Amniotic stem cell (primary cell): Measurements from ENCODE around the gene SLC16A13.

Experiments
- DNase-seq: peaks from one replicate; lab custom pipeline; 2025; lab: John Stamatoyannopoulos, UW

Gene SLC16A13

DNA sequence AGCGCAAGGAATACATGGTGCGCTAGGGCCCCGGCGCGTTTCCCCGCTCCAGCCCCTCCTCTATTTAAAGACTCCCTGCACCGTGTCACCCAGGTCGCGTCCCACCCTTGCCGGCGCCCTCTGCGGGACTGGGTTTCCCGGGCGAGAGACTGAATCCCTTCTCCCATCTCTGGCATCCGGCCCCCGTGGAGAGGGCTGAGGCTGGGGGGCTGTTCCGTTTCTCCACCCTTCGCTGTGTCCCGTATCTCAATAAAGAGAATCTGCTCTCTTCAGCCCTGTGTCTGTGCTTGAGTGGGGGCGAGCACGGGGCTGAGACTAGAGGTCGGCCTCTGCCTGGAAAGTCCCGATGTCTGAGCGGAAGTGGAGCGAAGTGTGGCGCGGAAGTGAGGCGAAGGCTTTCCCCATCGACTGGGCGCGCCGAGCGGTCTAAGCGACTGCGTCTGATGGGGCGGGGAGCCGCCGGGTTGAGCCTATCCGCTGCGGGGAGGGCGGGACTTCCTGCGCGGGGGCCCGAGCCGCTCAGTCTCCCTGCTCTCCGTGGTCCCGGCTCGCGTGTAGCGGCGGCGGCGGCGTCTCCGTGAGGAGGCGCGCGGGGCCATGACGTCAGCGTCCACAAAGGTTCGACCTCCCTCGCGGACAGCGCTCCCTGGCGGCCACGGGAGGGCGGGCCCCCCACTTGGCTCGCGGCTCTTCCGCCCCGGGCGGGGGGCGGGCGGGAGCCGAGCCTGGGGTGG, 21.4 kb upstream of the SLC16A13 start:
- peak; percentile 95 for DNase-seq

DNA sequence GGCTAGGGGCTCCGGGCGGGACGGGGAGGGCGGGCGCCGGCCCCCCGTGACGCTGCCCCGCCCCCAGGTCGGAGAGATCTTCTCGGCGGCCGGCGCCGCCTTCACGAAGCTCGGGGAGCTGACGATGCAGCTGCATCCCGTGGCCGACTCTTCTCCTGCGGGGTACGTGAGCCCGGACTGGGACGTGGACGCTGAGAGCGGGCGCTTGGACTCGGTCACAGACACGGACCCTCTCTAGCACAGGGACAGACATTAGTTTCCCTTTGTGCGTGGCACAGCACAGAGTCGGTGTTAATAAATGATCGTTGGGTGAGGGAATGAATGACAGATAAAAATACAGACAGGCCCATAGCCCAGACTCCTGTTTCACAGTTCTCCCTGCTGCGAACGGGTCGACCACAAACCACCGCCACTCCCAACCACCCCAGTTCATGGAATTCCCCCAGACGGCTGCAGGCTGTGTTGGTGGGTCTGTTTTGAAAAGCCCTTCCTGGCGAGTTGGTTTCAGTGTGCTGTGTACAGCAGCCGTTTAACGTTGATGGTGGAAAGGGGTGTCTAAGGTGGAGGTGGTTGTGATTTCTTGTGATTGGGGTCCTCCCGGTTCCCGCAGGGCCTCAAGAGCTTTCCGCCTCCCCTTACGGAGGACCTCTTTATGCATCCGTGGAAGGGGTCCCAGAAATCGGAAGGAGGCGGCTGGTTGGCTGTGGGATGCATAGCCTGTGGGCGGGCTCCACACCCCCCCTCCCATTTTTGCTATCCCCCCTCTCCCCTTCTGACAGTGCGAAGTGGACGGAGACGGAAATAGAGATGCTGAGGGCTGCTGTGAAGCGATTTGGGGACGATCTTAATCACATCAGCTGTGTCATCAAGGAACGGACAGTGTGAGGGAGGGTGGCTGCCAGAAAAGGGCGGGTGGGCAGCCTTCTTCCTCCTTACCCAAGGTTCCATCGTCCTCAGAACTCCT, 20.5 kb upstream of the SLC16A13 start:
- DNase-seq, result peak; percentile 17

DNA sequence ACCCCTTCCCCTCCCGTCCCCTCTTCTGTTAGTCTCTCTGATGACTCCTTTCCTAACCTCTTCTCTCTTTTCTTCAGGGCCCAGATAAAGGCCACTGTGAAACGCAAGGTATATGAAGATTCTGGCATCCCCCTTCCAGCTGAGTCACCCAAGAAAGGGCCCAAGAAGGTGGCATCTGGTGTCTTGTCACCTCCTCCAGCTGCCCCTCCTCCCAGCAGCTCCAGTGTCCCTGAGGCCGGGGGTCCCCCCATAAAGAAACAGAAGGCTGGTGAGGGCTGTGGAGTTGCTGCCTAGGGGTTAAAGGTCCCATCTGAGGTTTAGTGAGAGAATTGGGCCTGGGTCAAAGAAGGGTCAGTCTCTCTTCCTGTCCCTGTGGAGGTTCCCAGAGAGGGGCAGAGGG, 19.4 kb upstream of the SLC16A13 start:
- no peak for DNase-seq

GRCh38 chr17:7016886-7017826, 18.7 kb upstream of the SLC16A13 start:
- DNase-seq, result no peak

- no peak for DNase-seq
Observed at GRCh38 chr17:7017827-7018200, 18.0 kb upstream of the SLC16A13 start.

- DNase-seq, result no peak
Observed at GRCh38 chr17:7018331-7018964, 17.4 kb upstream of the SLC16A13 start.

DNA sequence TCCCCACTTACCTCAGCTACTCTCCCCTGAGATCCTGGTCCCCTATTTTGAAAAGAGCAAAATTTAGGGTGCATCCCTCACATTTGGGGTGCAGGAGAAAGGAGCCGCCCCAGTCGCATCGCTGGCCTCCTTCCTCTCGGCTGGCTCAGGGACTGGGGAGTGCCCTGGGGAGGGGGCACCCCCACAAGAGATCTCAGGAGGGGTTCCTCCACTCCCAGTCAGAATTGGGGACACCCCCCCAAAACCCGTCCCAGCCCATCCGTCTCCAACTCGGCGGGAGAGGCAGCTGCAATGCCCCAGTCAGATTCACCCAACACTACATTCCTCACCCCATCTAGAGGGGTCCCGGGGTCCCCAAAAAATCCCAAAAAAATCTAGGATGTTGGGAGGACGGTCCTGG, 16.4 kb upstream of the SLC16A13 start:
- DNase-seq, result no peak

GRCh38 chr17:7019839-7020519, 15.8 kb upstream of the SLC16A13 start:
- DNase-seq, result no peak

DNA sequence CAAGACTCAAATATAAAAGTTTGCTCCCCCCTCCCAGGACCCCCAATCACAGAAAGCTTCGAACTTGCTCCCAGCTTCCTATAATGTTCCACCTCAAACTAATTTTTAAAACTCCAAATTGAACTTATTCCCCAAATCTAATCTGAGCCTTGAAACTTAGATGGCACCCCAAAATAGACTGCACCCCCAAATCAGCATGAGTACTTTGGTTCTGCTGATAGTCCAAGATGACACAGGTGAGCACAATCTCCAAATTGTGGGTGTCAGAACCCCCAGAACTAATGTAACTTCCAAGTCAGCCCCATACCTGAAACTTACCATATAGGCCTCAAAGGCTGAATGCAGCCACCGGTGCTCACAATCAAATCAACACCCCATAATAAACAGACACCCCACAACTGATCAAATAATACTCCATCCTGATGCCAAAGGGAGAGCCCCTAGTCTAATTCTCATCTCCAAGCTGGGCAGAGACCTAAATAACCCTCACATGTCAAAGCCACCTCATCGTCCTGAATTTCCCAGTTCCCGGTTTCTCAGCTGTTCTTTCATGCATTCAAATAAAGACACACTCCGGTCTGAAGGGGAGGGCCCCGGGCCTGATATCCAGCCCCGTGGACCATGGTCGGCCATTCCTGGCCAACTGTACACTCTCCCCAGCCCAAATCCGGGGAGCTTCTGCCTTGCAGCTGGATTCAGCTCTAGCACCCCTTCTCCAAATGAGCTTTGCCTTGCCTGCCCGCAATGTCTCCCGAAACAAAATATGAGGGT, 14.7 kb upstream of the SLC16A13 start:
- no peak for DNase-seq

DNA sequence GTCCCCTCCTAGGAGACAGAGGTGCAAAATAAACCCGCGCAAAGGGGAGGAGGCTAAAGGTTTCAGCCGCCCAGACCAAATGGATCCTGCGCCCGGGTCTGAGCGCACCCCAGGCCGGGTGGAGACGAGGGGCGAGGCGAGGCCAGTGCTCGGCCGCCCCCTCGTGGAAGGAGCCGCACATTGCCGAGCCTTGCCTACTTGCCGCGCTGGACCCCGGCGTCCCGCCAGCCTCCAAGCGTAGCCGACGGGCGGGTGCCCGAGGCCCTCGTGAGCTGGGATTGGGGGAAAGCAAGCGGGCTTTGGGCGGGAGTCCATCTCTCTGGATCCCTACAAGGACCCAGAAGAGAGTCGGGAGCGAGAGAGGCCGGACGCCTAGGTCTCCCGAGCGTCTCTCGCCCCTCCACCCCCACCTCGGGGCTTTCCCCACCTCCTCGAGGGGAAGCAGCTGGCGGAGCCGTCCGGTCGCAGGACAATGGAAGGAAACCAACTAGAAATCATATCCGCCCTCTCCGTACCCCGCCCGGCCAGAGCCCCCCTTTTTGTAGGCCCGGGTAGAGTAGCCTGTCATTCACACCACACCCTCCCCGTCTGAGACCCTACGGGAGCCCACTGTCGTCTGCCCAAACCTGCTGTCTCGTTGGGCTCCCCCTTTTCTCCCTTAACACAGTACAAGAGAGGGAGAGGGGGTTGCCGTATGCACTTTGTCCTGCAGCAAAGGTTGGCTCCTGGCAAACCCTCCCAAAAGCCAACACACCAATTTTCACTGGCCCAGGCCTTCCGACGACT, 13.6 kb upstream of the SLC16A13 start:
- DNase-seq, result peak; percentile 14

- no peak for DNase-seq
Observed at GRCh38 chr17:7022781-7023571, 12.8 kb upstream of the SLC16A13 start, which contains the start of gene BCL6B. Gene BCL6B, plus strand, starts transcription at chr17:7023050. Its CDS starts 622 bp downstream, at chr17:7023672.

DNA sequence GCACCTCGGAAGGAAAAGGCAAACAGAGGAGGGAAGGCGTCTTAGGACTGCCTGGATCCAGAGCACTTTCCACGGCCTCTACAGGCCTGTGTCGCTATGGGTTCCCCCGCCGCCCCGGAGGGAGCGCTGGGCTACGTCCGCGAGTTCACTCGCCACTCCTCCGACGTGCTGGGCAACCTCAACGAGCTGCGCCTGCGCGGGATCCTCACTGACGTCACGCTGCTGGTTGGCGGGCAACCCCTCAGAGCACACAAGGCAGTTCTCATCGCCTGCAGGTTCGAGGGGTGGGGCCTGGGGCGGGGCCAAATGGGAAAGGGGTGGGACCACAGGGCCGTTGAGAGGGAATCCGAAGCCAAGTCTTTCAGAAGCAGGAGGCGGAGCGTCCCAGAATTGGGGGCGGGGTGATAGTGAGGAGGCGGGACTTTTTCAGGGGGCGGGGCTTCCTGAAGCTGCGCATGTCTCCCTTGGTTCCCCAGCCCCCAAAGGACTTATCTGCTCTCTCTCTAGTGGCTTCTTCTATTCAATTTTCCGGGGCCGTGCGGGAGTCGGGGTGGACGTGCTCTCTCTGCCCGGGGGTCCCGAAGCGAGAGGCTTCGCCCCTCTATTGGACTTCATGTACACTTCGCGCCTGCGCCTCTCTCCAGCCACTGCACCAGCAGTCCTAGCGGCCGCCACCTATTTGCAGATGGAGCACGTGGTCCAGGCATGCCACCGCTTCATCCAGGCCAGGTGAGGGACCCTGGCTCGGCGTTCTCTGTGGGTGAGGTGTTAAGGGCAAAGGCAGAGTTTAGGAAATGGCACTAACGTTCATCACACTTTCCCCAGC, 12.0 kb upstream of the SLC16A13 start:
- DNase-seq, result no peak

- no peak for DNase-seq
Observed at GRCh38 chr17:7024402-7024785, 11.4 kb upstream of the SLC16A13 start.

- no peak for DNase-seq
Observed at GRCh38 chr17:7025245-7025644, 10.6 kb upstream of the SLC16A13 start.

GRCh38 chr17:7026471-7027115, 9.2 kb upstream of the SLC16A13 start:
- no peak for DNase-seq

DNA sequence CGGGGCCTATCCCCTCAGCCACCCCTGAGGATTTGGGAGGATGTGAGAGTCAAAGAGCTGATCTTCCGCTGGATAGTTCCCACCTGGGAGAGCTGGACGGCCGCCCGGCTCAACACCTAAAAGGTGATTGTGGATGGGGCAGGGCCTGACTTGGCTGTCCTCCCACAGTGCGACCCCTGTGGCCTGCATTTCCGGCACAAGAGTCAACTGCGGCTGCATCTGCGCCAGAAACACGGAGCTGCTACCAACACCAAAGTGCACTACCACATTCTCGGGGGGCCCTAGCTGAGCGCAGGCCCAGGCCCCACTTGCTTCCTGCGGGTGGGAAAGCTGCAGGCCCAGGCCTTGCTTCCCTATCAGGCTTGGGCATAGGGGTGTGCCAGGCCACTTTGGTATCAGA, 8.5 kb upstream of the SLC16A13 start:
- DNase-seq, result no peak

GRCh38 chr17:7029096-7029495, 6.7 kb upstream of the SLC16A13 start:
- DNase-seq, result no peak
